HG03064 (cell line): ENCODE data around the gene CD58.
"Not testable (repeated sequence)": the region's sequence is repeated elsewhere in the genome, so short reads cannot be mapped to it uniquely, and the experiment has no call there.

Experiments used
- ATAC-seq: cut with Tn5 transposase; IDR thresholded peaks from one replicate; pipeline ENCODE4 v1.9.1; 2021; ENCODE audit warnings: low read depth; ENCODE audit not compliant: unreplicated experiment

CD58 gene

DNA sequence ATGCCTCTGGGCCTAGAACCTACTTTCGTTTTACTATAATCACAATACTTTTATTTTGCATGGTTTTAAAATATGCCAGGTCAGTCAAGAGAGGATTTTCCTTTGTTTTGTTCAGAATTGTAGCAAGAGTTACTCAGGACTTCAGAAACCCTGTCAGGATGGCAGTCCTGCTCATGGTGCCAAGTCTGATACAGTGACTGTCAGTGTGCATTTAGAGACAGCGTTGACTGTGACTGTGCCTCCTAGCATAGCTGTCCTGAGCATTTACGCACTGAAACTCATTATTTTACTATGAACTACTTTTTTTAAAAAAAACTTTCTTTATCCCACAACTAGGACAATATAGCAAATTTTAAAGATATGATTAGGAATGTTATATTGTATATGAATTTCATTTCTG, 23.2 kb upstream of the CD58 start:
- not testable (repeated sequence) for ATAC-seq

DNA sequence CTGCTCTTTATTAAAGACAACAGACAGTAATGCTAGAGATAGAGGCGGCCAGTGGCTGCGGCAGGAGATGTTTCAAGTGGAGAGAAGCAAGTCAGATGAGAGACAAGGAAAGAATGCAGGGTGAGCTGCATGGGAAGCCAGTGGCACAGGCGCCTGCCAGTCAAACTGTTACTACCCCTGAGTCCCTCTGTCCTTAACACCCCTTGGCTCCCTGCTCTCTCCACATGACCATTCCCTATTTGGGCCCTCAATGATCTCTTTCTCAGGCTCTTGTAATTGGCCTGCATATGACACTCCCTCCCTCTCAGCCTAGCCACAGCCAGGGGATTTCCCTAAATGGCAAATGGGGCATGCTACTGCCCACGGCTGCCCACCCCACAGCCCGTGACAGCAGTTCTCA, 22.6 kb upstream of the CD58 start:
- not testable (repeated sequence) for ATAC-seq

DNA sequence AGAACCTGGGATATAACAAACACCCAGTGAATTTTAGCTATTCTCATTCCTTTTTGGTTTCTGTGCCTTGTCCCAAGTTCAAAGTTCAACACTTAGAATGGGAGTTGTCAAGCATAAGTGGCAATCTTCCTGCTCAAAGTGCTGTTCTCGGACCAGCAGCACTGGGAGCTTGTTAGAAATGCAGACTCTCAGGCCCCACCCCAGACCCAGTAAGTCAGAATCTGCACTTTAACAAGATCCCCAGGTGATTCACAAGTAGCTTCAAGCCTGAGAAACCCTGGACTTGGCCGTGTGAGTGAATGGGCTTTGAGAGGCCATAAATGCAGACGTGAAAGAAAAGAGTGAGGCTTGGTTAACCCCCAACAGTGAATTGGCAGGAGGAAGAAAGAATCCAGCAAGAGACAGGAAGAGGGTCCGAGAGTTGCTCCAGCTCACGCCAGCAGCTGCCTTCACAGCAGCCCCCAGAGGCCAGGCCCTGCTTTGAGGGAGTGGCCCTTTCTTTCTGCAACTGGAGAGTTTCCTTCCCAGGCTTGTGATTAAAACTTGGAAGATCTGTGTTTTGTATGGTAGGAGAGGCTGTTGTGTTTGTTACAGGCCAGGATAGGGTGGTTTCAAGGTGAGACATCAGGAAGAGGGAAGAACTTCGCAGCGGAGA, 21.3 kb upstream of the CD58 start:
- not testable (repeated sequence) for ATAC-seq

DNA sequence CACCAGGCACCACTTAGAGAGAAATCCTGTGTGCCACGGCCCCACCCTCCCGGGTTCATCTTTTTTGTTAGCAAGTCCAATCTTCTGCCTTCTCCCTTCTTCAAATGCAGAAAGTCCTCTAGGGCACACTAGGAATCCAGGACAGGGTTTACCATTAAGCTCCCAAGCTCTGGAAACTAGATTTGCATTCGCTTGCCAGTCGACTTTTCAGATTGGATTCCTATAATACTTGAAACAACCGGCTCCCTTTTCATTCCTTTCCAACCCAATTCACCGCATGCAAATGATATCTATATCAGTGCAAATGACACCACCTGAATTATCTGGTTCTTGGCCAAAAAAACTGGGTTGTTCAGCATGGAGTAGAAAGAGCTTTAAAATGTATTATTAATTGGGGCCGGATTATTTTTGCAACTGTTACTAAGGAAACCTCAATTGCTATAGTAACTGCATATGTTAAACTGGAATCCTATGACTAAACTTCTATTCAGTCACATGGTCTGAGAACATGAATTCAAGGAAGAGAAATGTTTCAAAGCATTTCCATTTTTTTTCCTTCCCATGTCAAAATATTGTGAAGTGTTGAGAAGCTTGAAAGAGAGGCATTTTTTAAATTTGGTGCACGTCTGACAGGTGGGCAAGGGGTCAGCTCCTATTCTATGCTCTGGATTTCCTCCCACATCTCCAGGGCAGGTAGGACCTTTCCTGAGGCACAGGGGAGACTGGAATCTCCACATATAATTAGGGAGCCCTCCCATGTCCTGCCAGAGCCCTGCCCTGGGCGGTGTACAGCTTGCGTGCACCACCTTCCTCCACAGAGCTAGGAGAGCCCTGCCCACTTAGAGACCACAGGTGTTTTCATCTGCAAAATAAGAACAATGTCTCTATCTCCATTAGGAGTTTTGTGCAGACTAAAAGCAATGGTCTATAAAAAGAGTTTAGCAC, 20.5 kb upstream of the CD58 start:
- ATAC-seq: not testable (repeated sequence)

DNA sequence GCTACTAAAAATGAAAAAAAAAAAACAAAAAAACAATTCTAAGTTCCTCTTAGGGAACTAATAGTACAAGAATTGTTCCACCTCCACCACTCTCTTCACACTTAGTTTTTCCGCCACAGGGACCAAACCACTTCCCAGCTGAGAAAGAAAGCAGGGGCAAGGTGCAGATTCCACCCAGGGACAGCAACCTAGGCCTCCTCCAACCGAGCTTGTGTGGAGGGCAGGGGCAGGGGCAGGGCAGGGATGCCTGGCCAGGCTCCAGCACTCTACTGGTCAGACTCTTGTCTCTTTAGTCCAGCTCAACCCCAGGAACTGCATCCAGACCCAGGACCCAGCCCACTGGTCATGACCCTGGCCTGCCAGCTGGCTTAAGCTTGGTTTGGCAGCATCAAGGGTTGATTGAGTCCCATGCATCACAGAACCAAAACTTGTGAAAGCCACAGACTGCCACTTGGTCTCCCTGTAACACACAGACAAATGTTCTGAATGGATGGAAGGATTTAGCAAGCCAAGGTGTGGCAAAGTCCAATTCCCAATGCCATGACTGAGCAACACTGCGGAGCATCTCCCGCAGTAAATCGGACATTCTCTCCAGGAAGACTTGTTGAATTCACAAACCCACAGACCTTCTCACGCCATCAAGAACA, 19.7 kb upstream of the CD58 start:
- ATAC-seq: not testable (repeated sequence)

DNA sequence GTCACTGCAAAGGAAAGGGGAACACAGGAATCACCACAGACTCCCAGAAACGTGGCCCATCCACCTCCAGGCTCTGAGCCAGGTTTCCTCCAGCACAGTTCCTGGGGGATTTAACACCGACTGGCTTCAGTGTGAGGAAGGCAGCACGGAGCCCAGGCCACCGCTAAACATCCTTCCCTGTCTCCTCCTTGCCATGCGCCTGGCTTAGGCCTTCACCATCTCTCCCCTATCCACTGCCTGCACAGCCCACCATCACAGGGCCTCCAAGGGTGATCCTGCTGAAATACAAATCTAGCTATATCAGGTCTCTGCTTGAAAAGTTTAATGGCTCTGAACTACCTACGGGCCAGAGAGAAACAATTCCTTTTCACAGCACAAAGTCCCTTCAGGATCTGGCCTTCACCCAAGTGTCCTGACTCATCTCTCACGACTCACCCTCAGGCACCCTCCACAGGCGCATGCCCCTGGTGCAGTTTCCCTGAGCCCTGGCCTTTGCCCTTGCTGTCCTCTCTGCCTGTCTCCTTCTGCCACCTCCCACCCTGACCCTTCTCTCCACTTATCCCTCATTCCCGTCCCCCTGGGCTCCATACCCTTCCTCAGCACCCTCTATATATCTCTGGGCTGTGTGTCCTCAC, 18.4 kb upstream of the CD58 start:
- ATAC-seq: not testable (repeated sequence)

DNA sequence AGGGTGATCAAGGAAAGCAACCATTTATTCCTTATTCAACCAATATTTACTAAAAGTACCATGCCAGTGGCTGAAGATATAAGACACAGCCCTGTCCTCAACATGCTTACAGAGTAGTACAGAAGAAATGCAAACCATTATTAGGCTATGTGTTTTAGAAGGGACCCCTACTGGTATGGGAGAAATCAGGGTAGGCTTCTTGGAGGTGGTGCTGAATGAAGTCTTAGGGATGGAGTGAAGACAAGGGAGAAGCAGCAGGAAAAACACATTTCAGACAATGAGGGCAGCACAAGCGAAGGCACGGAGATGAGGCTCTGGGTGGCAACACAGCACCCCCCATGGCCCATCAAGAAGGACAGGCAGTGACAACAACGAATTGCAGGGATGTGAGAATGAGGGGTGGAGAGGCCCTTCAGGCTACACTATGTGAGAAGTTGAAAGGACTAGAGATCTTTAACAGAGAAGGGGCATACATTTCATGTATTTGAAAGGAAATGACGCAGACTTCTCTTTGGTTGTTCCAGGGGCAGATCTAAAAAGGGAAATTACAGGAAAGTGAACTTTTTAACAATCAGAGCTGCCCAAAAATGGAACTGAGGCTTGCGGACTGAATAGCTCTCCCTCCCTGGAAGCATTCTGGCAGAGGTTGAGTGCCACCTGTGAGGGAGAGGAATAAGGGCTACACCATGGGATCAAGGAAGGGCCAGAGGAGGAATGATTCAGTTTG, 16.8 kb upstream of the CD58 start:
- ATAC-seq: no peak

DNA sequence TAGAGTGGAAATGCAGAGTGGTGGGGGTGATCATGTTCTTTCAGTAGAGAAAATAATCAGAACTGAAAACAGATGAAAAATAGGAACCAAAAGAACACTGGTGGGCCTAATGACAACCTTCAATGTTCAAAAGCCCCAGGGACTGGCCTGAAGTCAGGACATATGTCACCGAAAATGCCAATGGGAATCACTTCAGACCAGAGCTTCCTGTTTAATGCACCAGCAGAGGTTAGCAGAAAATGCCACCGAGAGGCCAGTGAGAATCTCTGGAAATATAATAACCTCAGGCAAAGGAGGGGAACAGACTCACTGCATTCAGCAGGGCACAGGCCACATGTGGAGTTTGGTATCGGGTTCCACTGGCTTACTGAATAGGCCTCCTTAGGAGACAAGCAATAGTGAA, 15.9 kb upstream of the CD58 start:
- no peak for ATAC-seq

DNA sequence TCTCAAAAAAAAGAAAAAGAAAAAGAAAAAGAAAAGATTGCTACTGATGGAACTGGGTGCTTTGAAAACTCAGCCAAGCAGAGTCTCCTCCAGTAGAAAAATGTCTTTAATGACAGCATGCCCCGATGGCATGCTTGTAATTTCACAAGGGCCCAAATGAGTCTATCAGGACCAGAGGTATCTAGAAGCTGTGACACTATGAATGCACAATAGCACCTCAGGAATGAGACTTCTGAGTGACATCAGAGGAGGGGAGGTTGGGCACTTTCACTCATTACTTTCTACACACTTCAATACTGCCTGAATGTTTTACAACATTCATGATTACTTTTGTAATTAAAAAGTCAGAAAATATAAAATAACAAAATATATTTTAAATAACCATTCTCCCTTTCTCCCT, 15.1 kb upstream of the CD58 start:
- no peak for ATAC-seq

DNA sequence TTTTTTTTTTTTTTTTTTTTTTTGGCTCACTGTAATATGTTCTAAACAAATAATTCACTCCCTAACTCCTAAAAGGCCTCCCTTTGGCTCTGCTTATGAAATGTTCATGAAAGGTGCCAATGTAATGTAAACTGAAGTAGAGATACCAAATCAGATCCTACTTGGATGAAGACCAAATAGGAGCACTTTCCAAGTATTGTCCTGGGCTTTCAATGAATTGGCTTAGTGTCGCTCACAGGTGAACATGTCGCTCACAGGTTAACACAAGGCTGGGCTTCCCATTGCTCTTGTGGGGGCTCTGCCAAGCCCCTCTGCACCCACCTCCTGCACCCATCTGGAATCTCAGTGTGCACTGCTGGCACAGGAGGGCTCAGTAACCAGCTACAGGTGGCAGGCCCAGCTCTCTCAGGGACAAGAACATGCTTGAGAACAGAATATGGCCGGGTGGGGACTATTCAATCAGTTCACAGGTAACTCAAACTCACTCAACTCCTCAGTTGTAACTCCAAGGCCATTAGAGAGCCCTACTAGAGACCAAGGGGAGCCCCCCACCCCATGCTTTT, 10.6 kb upstream of the CD58 start:
- no peak for ATAC-seq

DNA sequence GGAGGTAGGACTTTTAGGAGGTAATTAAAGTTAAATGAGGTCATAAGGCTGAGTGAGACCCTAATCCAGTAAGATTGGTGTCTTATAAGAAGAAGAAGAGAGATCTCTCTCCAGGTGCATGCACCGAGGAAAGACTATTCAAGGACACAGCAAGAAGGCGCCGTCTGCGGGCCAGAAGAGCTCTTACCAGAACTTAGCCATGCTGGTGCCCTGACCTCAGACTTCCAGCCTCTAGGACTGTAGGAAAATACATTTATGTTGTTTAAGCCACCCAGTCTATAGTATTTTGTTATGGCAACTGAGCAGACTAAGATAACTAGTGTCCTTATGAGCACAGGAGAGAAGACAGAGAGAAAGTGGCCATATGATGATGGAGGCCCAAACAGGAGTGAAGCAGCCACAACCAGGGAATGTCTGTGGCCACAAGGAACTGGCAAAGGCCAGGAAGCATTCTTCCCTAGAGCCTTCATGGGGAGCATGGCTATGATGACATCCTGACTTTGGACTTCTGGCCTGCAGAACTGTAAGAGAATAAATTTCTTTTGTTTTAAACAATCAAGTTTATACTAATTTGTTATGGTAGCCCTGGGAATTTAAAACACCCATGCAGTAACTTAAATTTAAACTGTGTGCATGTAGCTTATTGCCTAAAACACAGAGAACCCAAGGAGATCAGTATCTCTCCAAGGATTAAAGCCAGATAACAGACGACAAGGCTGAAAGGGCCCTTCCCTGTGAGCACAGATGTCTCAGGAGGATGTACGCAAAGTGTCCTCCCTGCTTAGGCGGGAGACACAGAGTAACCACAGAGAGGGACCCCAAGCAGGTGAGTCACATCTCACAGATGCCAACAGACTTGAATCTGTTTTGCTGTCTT, 9.9 kb upstream of the CD58 start:
- no peak for ATAC-seq

DNA sequence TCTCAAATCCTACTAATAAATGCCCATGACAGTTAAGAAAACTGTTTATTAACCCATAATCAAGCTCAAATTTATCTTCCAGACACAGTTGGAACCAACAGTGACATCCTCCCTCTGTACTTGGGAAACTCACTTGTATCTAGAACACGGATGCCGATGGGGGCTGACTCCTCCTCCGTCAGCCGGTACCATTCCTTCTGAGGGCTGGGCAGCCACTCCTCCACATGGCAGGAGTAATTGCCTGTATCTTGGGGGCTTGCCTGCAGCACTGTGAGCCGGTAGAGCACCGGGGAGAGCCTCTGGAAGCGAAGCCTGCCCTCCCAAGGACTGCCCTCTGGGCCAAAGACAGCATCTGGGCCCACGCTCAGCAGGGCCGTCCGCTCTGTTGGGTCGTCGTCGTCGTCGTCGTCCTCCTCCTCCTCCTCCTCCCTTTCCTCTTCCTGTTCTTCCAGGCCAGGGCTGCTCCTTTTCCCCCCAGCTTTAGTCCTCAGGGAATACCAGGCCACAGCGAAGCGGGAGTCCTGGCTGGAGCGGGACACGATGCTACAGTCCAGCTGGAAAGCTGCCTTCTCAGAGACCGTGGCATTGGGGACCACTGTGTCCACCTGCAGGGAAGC, 8.5 kb upstream of the CD58 start:
- ATAC-seq: no peak

DNA sequence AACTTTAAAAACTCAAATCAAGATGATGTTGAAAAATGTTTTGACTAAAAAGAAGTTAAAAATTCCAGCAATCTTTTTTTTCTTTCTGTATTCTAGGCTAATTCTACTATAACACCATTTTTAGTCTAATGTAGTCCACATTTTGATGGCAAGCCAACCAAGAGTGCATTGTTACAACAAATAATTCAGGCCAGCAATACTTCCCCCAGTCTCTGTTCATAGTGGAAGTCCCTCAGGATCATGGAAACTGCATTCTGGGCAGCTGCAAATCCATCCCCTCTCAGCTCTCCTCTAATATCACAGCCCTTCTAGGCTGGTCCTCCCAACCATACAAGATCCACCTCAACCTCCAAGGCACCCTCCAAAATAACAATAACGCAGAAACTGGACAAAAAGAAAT, 7.8 kb upstream of the CD58 start:
- ATAC-seq: no peak

GRCh38 chr1:116577759-116578314, 7.0 kb upstream of the CD58 start:
- ATAC-seq: no peak

DNA sequence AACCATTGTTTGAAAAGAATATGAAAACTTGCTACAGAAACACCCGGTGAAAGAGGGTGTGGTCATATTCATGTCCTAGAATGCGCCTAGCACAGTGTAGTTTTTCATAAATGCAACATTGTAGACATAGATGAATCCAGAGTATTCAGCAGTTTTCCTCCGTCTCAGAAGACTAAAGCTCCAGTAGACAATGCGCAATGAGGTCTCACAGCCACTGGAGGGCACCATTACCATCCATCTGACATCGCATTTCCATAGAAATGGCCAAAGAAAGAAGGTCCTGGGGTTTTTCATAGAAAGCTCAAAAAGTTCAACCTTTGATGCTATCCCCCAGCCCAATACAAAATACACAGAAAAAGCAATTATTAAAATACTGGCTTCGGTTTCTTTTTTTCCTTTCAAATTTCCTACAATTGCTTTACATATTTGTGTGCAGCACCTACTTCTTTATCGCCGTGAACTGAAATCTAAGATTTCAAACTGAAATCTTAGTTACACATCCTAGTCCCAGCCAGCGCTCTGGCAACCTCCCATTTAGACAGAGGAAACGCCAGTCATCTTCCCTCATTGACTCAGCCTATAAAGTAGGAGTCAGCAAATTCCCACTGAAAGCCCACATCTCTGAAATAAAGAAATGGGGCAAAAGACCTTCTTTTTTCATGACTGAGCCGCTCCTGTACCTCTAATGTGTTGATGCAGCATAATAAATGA, 3.9 kb upstream of the CD58 start:
- no peak for ATAC-seq

GRCh38 chr1:116573431-116574095, 2.7 kb upstream of the CD58 start:
- no peak for ATAC-seq

- no peak for ATAC-seq
Observed at GRCh38 chr1:116572771-116573430, 2.1 kb upstream of the CD58 start.
